Testis (tissue), 2 donors: ENCODE data around the gene EPHA3.

Source experiments
- POLR2A ChIP-seq: fragments of 450-650 bp; IDR thresholded peaks from one replicate; pipeline ENCODE4 v1.6.1; 2017; ENCODE audit warnings: antibody characterized with exemption, mild to moderate bottlenecking, moderate library complexity
- TF ChIP-seq, protein P1 (sequence below), 3 experiments: fragments of 450-650 bp in 2 of 3; fragments of 200-600 bp in 1 of 3; sonication (generic) in 1 of 3; IDR thresholded peaks; one replicate each; pipeline ENCODE4 v1.5.1; 2016 to 2019; ENCODE audit warnings: antibody characterized with exemption in 3 of 3, mild to moderate bottlenecking in 2 of 3, moderate library complexity in 1 of 3

DNA sequence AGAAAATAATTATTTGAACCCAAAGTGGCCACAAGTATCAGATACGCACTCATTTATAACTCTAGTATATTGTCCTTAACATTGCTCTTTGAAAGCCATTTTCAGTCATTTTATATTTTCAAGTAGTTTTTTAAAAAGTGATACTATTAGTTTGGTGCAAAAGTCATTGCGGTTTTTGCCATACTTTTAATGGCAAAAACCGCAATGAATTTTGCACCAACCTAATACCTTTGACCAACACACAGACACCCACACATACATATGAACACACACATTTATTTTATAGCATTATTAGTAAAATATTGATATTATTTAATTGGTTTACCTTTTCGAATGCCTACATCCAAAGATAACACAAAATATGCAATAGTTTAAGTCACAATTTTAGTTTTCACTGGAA is 154.3 kb downstream of the EPHA3 start:
- TF ChIP-seq POLR2A, result no peak
- TF ChIP-seq, protein P1, sequence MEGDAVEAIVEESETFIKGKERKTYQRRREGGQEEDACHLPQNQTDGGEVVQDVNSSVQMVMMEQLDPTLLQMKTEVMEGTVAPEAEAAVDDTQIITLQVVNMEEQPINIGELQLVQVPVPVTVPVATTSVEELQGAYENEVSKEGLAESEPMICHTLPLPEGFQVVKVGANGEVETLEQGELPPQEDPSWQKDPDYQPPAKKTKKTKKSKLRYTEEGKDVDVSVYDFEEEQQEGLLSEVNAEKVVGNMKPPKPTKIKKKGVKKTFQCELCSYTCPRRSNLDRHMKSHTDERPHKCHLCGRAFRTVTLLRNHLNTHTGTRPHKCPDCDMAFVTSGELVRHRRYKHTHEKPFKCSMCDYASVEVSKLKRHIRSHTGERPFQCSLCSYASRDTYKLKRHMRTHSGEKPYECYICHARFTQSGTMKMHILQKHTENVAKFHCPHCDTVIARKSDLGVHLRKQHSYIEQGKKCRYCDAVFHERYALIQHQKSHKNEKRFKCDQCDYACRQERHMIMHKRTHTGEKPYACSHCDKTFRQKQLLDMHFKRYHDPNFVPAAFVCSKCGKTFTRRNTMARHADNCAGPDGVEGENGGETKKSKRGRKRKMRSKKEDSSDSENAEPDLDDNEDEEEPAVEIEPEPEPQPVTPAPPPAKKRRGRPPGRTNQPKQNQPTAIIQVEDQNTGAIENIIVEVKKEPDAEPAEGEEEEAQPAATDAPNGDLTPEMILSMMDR (IDR thresholded peaks at IDR 0.05), result no peak
